Jurkat, Clone E6-1 (cell line): Measurements from ENCODE around the gene DET1.
"Not testable (repeated sequence)": the region's sequence is repeated elsewhere in the genome, so short reads cannot be mapped to it uniquely, and the experiment has no call there.

ENCODE experiments used
- DNase-seq: peaks from one replicate; pipeline ENCODE4 v3.0.0-alpha.2; 2011; ENCODE audit warnings: low read depth, low spot score
- H3K4me3 ChIP-seq: 2 replicates; pipeline ENCODE4 v1.5.1; 2011; ENCODE audit warnings: mild to moderate bottlenecking, low read length, control low read depth, moderate library complexity

Gene DET1

GRCh38 chr15:88473661-88474293 is 72.7 kb downstream of the DET1 start:
- not testable (repeated sequence) for DNase-seq, H3K4me3 ChIP-seq

GRCh38 chr15:88472225-88472624 is 74.3 kb downstream of the DET1 start:
- no peak for DNase-seq
- H3K4me3 ChIP-seq = no peak overlapping the region

GRCh38 chr15:88470625-88471372 is 75.7 kb downstream of the DET1 start:
- DNase-seq = no peak
- no peak overlapping the region for H3K4me3 ChIP-seq

GRCh38 chr15:88469321-88469720 is 77.2 kb downstream of the DET1 start:
- no peak overlapping the region for H3K4me3 ChIP-seq
- DNase-seq = no peak

- peak overlapping the region; percentile 98 for H3K4me3 ChIP-seq
These were observed 77.8 kb downstream of the DET1 start for GRCh38 chr15:88468721-88469120.

GRCh38 chr15:88467935-88468528 is 78.4 kb downstream of the DET1 start:
- peak overlapping the region; percentile 98 for H3K4me3 ChIP-seq
- no peak for DNase-seq

More at GRCh38 chr15:88468721-88469120, 77.8 kb downstream of the DET1 start:
- not testable (repeated sequence) for DNase-seq

GRCh38 chr15:88467073-88467934 is 79.2 kb downstream of the DET1 start, which contains the start of the genes MRPL46 and MRPS11:
Gene MRPL46 (minus strand): TSS chr15:88467388. CDS start chr15:88467377, 11 bp downstream.
Gene MRPS11 (plus strand): TSS chr15:88467708. CDS start chr15:88467718, 10 bp downstream.
- peak within 1 kb of the TSS; percentile 98 for H3K4me3 ChIP-seq
- peak; percentile 88 for DNase-seq

- H3K4me3 ChIP-seq = peak overlapping the region; percentile 98
- no peak for DNase-seq
These were observed 80.8 kb downstream of the DET1 start for GRCh38 chr15:88465633-88466224.

- no peak for DNase-seq
- no peak overlapping the region for H3K4me3 ChIP-seq
These were observed 82.5 kb downstream of the DET1 start for GRCh38 chr15:88463870-88464532.
